Trophoblast cell (in vitro differentiated cells and primary cell): ENCODE data around the gene OTULIN.

Source experiments
- DNase-seq, 2 donors: peaks; one replicate each; pipeline ENCODE4 v3.0.0-alpha.2; 2016
- H2AFZ ChIP-seq: 2 replicates; pipeline ENCODE4 v1.6.1; 2013; ENCODE audit warnings: low read length, moderate library complexity, mild to moderate bottlenecking; ENCODE audit not compliant: insufficient read depth, poor library complexity
- H2AK5ac ChIP-seq: 2 replicates; pipeline ENCODE4 v1.6.1; 2013; ENCODE audit warnings: mild to moderate bottlenecking, low read length
- H2BK120ac ChIP-seq: 2 replicates; pipeline ENCODE4 v1.6.1; 2013; ENCODE audit warnings: low read length, mild to moderate bottlenecking, moderate library complexity; ENCODE audit not compliant: insufficient read depth, poor library complexity
- H2BK12ac ChIP-seq: 2 replicates; pipeline ENCODE4 v1.6.1; 2013; ENCODE audit warnings: mild to moderate bottlenecking, low read length, moderate library complexity
- H2BK5ac ChIP-seq: 2 replicates; pipeline ENCODE4 v1.6.1; 2013; ENCODE audit warnings: low read length, low read depth, moderate library complexity, mild to moderate bottlenecking; ENCODE audit not compliant: poor library complexity
- H3K14ac ChIP-seq: 2 replicates; pipeline ENCODE4 v1.6.1; 2013; ENCODE audit warnings: mild to moderate bottlenecking, low read length
- H3K18ac ChIP-seq: 2 replicates; pipeline ENCODE4 v1.6.1; 2013; ENCODE audit warnings: mild to moderate bottlenecking, low read length
- H3K23ac ChIP-seq: 2 replicates; pipeline ENCODE4 v1.6.1; 2013; ENCODE audit warnings: low read length
- H3K27ac ChIP-seq: 2 replicates; pipeline ENCODE4 v1.5.1; 2013; ENCODE audit warnings: low read depth, mild to moderate bottlenecking, inconsistent platforms, low read length, moderate library complexity
- H3K27me3 ChIP-seq: 2 replicates; pipeline ENCODE4 v1.6.1; 2013; ENCODE audit warnings: inconsistent platforms, mild to moderate bottlenecking, low read length, moderate library complexity; ENCODE audit not compliant: insufficient read depth
- H3K36me3 ChIP-seq, 2 experiments: 1 replicate in 1 of 2; 2 replicates in 1 of 2; pipeline ENCODE4 v1.6.1; 2013; ENCODE audit warnings: low read length in 2 of 2, mild to moderate bottlenecking in 2 of 2, moderate library complexity in 1 of 2; ENCODE audit not compliant: insufficient read depth in 2 of 2, control insufficient read depth in 1 of 2
- H3K4ac ChIP-seq: 2 replicates; pipeline ENCODE4 v1.6.1; 2013; ENCODE audit warnings: low read depth, mild to moderate bottlenecking, low read length, moderate library complexity
- H3K4me1 ChIP-seq, 2 experiments: 1 replicate in 1 of 2; 2 replicates in 1 of 2; pipeline ENCODE4 v1.6.1; 2013; ENCODE audit warnings: low read length in 2 of 2, mild to moderate bottlenecking in 2 of 2, moderate library complexity in 1 of 2; ENCODE audit not compliant: insufficient read depth in 2 of 2, control insufficient read depth in 1 of 2
- H3K4me2 ChIP-seq: 2 replicates; pipeline ENCODE4 v1.6.1; 2013; ENCODE audit warnings: inconsistent platforms, mild to moderate bottlenecking, low read length, moderate library complexity
- H3K4me3 ChIP-seq: 2 replicates; pipeline ENCODE4 v1.5.1; 2013; ENCODE audit warnings: mild to moderate bottlenecking, low read depth, low read length, inconsistent platforms
- H3K79me1 ChIP-seq: one replicate; pipeline ENCODE4 v1.6.1; 2013; ENCODE audit warnings: low read length
- H3K79me2 ChIP-seq: 2 replicates; pipeline ENCODE4 v1.6.1; 2013; ENCODE audit warnings: low read length, mild to moderate bottlenecking; ENCODE audit not compliant: control insufficient read depth, insufficient read depth, poor library complexity
- H3K9ac ChIP-seq: 2 replicates; pipeline ENCODE4 v1.6.1; 2013; ENCODE audit warnings: mild to moderate bottlenecking, low read length
- H3K9me3 ChIP-seq: 2 replicates; pipeline ENCODE4 v1.6.1; 2013; ENCODE audit warnings: low read depth, mild to moderate bottlenecking, control low read depth, inconsistent platforms, low read length; ENCODE audit not compliant: insufficient read depth
- H4K12ac ChIP-seq: 2 replicates; pipeline ENCODE4 v1.6.1; 2013; ENCODE audit warnings: low read depth, mild to moderate bottlenecking, low read length, moderate library complexity
- H4K8ac ChIP-seq: 2 replicates; pipeline ENCODE4 v1.6.1; 2013; ENCODE audit warnings: low read depth, mild to moderate bottlenecking, low read length, moderate library complexity
- H4K91ac ChIP-seq: one replicate; pipeline ENCODE4 v1.6.1; 2013; ENCODE audit warnings: low read depth, mild to moderate bottlenecking, low read length, moderate library complexity
- WGBS: extraction: QIAGEN DNeasy Blood & Tissue Kit; methylation state at CpG from one replicate; pipeline ENCODE4 v1.1.7; 2013; ENCODE audit warnings: missing lambda C conversion rate; ENCODE audit not compliant: insufficient read length, insufficient coverage; ENCODE audit errors: extremely low coverage; 5-methylcytosine and 5-hydroxymethylcytosine counted together

OTULIN gene

GRCh38 chr5:14739981-14740380, 75.5 kb downstream of the OTULIN start:
- H3K9ac ChIP-seq = no peak overlapping the region
- no peak for DNase-seq
- no peak overlapping the region for H3K4me3 ChIP-seq
- no peak overlapping the region for H2AK5ac ChIP-seq
- H3K18ac ChIP-seq = no peak overlapping the region
- H3K4me2 ChIP-seq = no peak overlapping the region
- H4K91ac ChIP-seq = no peak overlapping the region
- H3K9me3 ChIP-seq = peaks cover 3% of the 10 kb centered on the region
- H4K12ac ChIP-seq = no peak overlapping the region
- H3K36me3 ChIP-seq = peaks cover 4 to 14% of the 10 kb centered on the region in 2 experiments
- no peak overlapping the region for H3K4ac ChIP-seq
- no peak overlapping the region for H3K27ac ChIP-seq
- H3K79me1 ChIP-seq = no peaks in the 10 kb centered on the region
- H2BK12ac ChIP-seq = no peak overlapping the region
- H4K8ac ChIP-seq = no peak overlapping the region
- no peaks in the 10 kb centered on the region for H3K79me2 ChIP-seq
- H3K23ac ChIP-seq = no peak overlapping the region
- peaks cover 0 to 2% of the 10 kb centered on the region in 2 experiments for H3K4me1 ChIP-seq
- H2BK120ac ChIP-seq = no peak overlapping the region
- no peak overlapping the region for H2BK5ac ChIP-seq
- no CpG with 5 or more reads among the region's 5 CpGs for WGBS
- H3K27me3 ChIP-seq = no peaks in the 10 kb centered on the region
- H2AFZ ChIP-seq = no peak overlapping the region
- no peak overlapping the region for H3K14ac ChIP-seq

- no peak overlapping the region for H2BK5ac ChIP-seq
- no peak overlapping the region for H2BK12ac ChIP-seq
- peaks cover 3% of the 10 kb centered on the region for H3K9me3 ChIP-seq
- DNase-seq = no peak
- H3K36me3 ChIP-seq = peaks cover 4 to 19% of the 10 kb centered on the region in 2 experiments
- no peak overlapping the region for H3K23ac ChIP-seq
- no peak overlapping the region for H3K27ac ChIP-seq
- no peak overlapping the region for H3K14ac ChIP-seq
- no peak overlapping the region for H4K91ac ChIP-seq
- H2AK5ac ChIP-seq = no peak overlapping the region
- H3K79me1 ChIP-seq = no peaks in the 10 kb centered on the region
- H3K79me2 ChIP-seq = no peaks in the 10 kb centered on the region
- WGBS = 100% methylated on average over 3 of the region's 13 CpGs
- H3K4ac ChIP-seq = no peak overlapping the region
- H3K27me3 ChIP-seq = no peaks in the 10 kb centered on the region
- no peak overlapping the region for H3K4me2 ChIP-seq
- H3K4me1 ChIP-seq = peaks cover 0 to 2% of the 10 kb centered on the region in 2 experiments
- H4K12ac ChIP-seq = no peak overlapping the region
- no peak overlapping the region for H3K18ac ChIP-seq
- no peak overlapping the region for H4K8ac ChIP-seq
- H2BK120ac ChIP-seq = no peak overlapping the region
- H2AFZ ChIP-seq = no peak overlapping the region
- H3K9ac ChIP-seq = no peak overlapping the region
- no peak overlapping the region for H3K4me3 ChIP-seq
Measured at GRCh38 chr5:14741131-14741530, 76.6 kb downstream of the OTULIN start.

DNA sequence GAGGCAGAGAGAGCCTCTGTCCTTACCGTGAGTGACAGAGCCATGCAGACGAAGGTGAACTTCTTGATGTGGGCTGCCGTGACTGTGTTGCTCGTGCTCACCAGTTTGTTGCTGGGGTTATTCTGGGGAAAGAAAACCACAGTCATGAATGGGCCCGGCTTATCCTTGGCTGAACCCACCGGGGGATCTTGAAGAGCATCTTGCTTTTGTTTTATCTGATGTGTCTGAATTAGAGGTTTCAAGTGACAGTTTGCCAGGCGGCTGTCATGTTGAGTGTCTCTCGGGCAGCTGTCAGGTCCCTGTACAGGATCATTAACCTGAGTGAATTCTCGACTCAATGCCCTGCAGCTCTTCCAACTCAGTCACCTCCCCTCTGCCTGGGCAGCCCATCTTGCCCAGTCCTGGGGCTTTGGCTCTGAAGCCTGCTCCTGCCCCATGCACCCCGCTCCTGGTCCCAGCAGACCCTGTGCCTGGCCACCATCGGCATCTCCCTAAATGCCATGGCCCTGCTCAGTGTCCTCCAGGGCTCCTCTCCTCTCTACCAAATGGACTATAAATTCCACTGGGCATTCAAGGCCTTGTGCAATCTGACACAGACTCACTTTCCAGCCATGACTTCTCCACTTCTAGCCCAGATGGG, 77.4 kb downstream of the OTULIN start:
- Histone ChIP-seq H3K4ac (no peak overlapping the region), H3K4me2 (no peak overlapping the region), H3K9me3 (peaks cover 3% of the 10 kb centered on the region), H3K79me1 (no peaks in the 10 kb centered on the region), H3K14ac (no peak overlapping the region), H3K27ac (no peak overlapping the region), H4K8ac (no peak overlapping the region), H3K9ac (no peak overlapping the region), H2BK120ac (no peak overlapping the region), H3K27me3 (no peaks in the 10 kb centered on the region), H3K4me3 (no peak overlapping the region), H2AFZ (no peak overlapping the region), H2AK5ac (no peak overlapping the region), H4K12ac (no peak overlapping the region), H3K4me1 (peaks cover 0 to 2% of the 10 kb centered on the region in 2 experiments), H3K23ac (no peak overlapping the region), H2BK12ac (no peak overlapping the region), H3K18ac (no peak overlapping the region), H3K36me3 (peaks cover 4 to 19% of the 10 kb centered on the region in 2 experiments), H3K79me2 (no peaks in the 10 kb centered on the region), H4K91ac (no peak overlapping the region), H2BK5ac (no peak overlapping the region)
- no CpG with 5 or more reads among the region's 11 CpGs for WGBS
- no peak for DNase-seq

- Histone ChIP-seq H3K4me2 (no peak overlapping the region), H3K4ac (no peak overlapping the region), H3K27me3 (no peaks in the 10 kb centered on the region), H4K8ac (no peak overlapping the region), H2BK5ac (no peak overlapping the region), H3K4me1 (peaks cover 0 to 2% of the 10 kb centered on the region in 2 experiments), H2BK12ac (no peak overlapping the region), H3K9me3 (peaks cover 3% of the 10 kb centered on the region), H4K91ac (no peak overlapping the region), H3K27ac (no peak overlapping the region), H3K4me3 (no peak overlapping the region), H4K12ac (no peak overlapping the region), H3K18ac (no peak overlapping the region), H3K79me1 (no peaks in the 10 kb centered on the region), H2BK120ac (no peak overlapping the region), H3K23ac (no peak overlapping the region), H3K36me3 (peaks cover 4 to 13% of the 10 kb centered on the region in 2 experiments), H3K79me2 (no peaks in the 10 kb centered on the region), H3K14ac (no peak overlapping the region), H3K9ac (no peak overlapping the region), H2AK5ac (no peak overlapping the region), H2AFZ (no peak overlapping the region)
- no peak for DNase-seq
- WGBS = no CpG with 5 or more reads among the region's 9 CpGs
Measured at GRCh38 chr5:14742498-14742897, 78.0 kb downstream of the OTULIN start.
